ENCODE data around the gene ADRB1. TPM values are rescaled to one million over a fixed set of nuclear protein-coding genes. Genes with fewer than 3 reads are reported as not detected.

The ADRB1 gene
- total RNA-seq, 4 donors from 2014 or later = 0.13 to 0.66 (median 0.18) TPM; not detected in 1

- intact Hi-C loops (cut with DNase I; ENCODE audit: low total_unique reads) = no loop called here
- in situ Hi-C loops (cut with MboI; ENCODE audit: low sequenced_read_pairs in 4 of 4) = no loop called here
Observed at GRCh38 chr10:114038819-114039218, 4.8 kb upstream of the ADRB1 start.

GRCh38 chr10:114041166-114041565, 2.5 kb upstream of the ADRB1 start:
- Histone ChIP-seq H3K4me1 (peaks cover 5 to 6% of the 10 kb centered on the region in 2 donors), H3K27me3 (peaks cover 9 to 16% (median 14%) of the 10 kb centered on the region in 3 donors), H3K36me3 (no peaks in the 10 kb centered on the region), H3K27ac (no peak overlapping the region), H3K9me3 (no peaks in the 10 kb centered on the region), H3K4me3 (no peak overlapping the region)
- TF ChIP-seq POLR2A (IDR thresholded peaks at IDR 0.05) (no peak), CTCF (IDR thresholded peaks at IDR 0.05 in 4 of 5, conservative IDR thresholded peaks at IDR 0.05 in 1 of 5) (no peak)
- intact Hi-C loops (cut with DNase I; ENCODE audit: low total_unique reads) = no loop called here
- ATAC-seq (no peak), DNase-seq (no peak)
- in situ Hi-C loops (cut with MboI; ENCODE audit: low sequenced_read_pairs in 4 of 4) = no loop called here

More at GRCh38 chr10:114038819-114039218, 4.8 kb upstream of the ADRB1 start:
- Histone ChIP-seq H3K36me3 (no peaks in the 10 kb centered on the region), H3K27ac (no peak overlapping the region), H3K9me3 (no peaks in the 10 kb centered on the region), H3K4me3 (no peak overlapping the region), H3K27me3 (peaks cover 0 to 11% (median 4%) of the 10 kb centered on the region in 3 donors), H3K4me1 (peaks cover 0 to 6% of the 10 kb centered on the region in 2 donors)
- ATAC-seq (no peak), DNase-seq (no peak)
- TF ChIP-seq CTCF (IDR thresholded peaks at IDR 0.05 in 4 of 5, conservative IDR thresholded peaks at IDR 0.05 in 1 of 5) (no peak), POLR2A (IDR thresholded peaks at IDR 0.05) (no peak)

- in situ Hi-C loops (cut with MboI; ENCODE audit: low sequenced_read_pairs in 4 of 4) (no loop called here), intact Hi-C loops (cut with DNase I; ENCODE audit: low total_unique reads) (no loop called here)
- Histone ChIP-seq H3K9me3 (no peaks in the 10 kb centered on the region), H3K36me3 (no peaks in the 10 kb centered on the region), H3K27ac (peak overlapping the region in 1 of 4 donors; percentile 35), H3K27me3 (peaks cover 11 to 23% (median 20%) of the 10 kb centered on the region in 3 donors), H3K4me1 (peaks cover 6% of the 10 kb centered on the region in 2 donors), H3K4me3 (peak overlapping the region; percentile 51 to 57 (median 52))
- DNase-seq (no peak), ATAC-seq (no peak)
- no peak for TF ChIP-seq CTCF (IDR thresholded peaks at IDR 0.05 in 4 of 5, conservative IDR thresholded peaks at IDR 0.05 in 1 of 5)
- no peak for TF ChIP-seq POLR2A (IDR thresholded peaks at IDR 0.05)
Observed at GRCh38 chr10:114042895-114043531, 653 bp upstream of the ADRB1 start.

GRCh38 chr10:114044247-114045135, 825 bp downstream of the ADRB1 start:
- no peak overlapping the region for H3K27ac ChIP-seq
- intact Hi-C loops (cut with DNase I; ENCODE audit: low total_unique reads) = no loop called here
- no peak for DNase-seq

More at GRCh38 chr10:114044247-114045135, 825 bp downstream of the ADRB1 start:
- TF ChIP-seq CTCF (IDR thresholded peaks at IDR 0.05 in 4 of 5, conservative IDR thresholded peaks at IDR 0.05 in 1 of 5) (no peak), POLR2A (IDR thresholded peaks at IDR 0.05) (no peak)
- no peaks in the 10 kb centered on the region for H3K36me3 ChIP-seq
- in situ Hi-C loops (cut with MboI; ENCODE audit: low sequenced_read_pairs in 4 of 4) = no loop called here
- H3K27me3 ChIP-seq = peaks cover 11 to 25% (median 23%) of the 10 kb centered on the region in 3 donors
- peak overlapping the region; percentile 31 to 53 (median 51) for H3K4me3 ChIP-seq
- no peaks in the 10 kb centered on the region for H3K9me3 ChIP-seq
- no peak for ATAC-seq
- H3K4me1 ChIP-seq = peaks cover 6% of the 10 kb centered on the region in 2 donors

All from gastrocnemius medialis (tissue), 4 donors.